ENCODE measurements around the gene GRK5.

The GRK5 gene

DNA sequence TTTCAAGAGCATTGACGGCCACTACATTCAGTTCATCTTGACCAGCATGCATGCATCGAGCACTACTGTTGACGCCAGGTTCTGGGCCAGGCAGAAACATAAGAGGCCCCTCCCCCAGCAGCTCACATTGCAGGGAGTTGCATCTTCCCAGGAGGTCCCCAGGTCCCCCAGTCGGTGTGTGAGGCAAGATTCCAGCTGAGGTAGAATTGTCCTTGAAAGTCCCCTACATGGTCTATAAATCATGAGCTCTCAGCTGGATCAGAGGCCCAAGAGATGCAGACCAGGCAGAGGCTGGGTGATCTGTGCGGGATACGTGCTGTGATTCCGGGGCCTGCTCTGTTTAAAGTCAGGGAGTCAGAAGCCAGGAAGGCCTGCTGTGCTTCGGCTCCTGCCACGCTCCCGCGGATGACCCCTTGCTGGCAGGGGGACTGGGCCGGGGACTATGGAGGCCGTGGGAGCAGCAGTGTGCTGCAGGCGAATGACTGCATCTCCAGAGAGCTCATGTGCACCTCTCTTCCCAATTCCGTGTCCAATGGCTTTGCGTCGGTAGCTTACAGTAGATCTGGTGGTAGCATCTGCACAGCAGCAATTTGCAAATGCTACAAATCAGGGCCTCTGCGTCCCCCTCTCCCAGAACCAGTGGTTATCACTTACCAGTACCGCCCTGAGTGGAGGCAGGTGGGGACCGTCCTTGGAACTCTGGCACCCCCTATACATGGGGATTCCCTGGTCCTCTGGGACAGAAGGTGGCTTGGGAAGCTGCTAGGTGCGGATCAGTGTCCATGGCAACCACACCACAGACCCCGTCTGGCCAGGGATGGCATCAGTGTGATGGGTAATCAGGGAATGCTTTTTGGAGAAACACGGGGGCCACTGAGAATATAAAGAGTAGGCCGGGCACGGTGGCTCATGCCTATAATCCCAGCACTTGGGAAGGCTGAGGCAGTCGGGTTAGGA is 241.5 kb downstream of the GRK5 start:
- no peak overlapping the region for H3K4me3 ChIP-seq (replicated peaks; ENCODE audit: low read depth, low read length)
- TF ChIP-seq, protein P1, sequence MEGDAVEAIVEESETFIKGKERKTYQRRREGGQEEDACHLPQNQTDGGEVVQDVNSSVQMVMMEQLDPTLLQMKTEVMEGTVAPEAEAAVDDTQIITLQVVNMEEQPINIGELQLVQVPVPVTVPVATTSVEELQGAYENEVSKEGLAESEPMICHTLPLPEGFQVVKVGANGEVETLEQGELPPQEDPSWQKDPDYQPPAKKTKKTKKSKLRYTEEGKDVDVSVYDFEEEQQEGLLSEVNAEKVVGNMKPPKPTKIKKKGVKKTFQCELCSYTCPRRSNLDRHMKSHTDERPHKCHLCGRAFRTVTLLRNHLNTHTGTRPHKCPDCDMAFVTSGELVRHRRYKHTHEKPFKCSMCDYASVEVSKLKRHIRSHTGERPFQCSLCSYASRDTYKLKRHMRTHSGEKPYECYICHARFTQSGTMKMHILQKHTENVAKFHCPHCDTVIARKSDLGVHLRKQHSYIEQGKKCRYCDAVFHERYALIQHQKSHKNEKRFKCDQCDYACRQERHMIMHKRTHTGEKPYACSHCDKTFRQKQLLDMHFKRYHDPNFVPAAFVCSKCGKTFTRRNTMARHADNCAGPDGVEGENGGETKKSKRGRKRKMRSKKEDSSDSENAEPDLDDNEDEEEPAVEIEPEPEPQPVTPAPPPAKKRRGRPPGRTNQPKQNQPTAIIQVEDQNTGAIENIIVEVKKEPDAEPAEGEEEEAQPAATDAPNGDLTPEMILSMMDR (IDR thresholded peaks at IDR 0.05; ENCODE audit: low read depth, low read length, missing control alignments): no peak
- no peak for DNase-seq (ENCODE audit: extremely low read depth, low read depth)

DNA sequence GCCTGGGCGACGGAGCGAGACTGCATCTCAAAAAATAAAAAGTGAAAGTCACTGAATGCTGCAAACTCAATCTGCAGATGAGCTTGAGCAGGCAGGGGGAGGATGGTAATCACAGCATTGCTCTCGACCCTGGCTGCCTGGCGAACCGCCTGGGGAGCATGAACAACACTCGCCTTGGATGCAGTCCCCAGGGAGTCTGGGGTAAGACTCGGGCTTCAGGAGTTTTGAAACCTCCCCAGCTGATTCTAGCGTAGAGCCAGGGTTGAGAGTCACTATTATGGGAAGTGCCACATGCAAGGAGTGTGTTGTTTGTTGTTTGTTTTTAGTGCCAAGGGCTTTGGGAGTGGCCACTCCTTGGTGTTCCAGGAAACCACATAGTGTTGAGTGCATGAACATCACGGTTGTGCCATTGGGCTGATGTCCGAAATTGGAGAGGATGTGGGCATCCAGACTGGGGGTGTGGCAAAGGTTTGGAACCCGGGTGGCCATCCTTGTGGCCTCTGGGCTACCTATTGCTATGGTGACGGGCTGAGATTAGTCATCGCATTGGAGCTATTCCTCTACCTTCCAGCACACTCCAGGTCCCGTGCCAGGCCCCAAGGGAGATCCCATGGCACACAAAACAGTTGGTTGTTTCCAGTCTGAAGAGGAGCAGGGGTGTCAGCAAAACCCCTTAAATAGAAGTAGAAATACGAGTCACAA is 242.5 kb downstream of the GRK5 start:
- TF ChIP-seq, protein P1 (IDR thresholded peaks at IDR 0.05; ENCODE audit: low read depth, low read length, missing control alignments): no peak
- DNase-seq (ENCODE audit: extremely low read depth, low read depth): peak; percentile 15
- no peak overlapping the region for H3K4me3 ChIP-seq (replicated peaks; ENCODE audit: low read depth, low read length)

DNA sequence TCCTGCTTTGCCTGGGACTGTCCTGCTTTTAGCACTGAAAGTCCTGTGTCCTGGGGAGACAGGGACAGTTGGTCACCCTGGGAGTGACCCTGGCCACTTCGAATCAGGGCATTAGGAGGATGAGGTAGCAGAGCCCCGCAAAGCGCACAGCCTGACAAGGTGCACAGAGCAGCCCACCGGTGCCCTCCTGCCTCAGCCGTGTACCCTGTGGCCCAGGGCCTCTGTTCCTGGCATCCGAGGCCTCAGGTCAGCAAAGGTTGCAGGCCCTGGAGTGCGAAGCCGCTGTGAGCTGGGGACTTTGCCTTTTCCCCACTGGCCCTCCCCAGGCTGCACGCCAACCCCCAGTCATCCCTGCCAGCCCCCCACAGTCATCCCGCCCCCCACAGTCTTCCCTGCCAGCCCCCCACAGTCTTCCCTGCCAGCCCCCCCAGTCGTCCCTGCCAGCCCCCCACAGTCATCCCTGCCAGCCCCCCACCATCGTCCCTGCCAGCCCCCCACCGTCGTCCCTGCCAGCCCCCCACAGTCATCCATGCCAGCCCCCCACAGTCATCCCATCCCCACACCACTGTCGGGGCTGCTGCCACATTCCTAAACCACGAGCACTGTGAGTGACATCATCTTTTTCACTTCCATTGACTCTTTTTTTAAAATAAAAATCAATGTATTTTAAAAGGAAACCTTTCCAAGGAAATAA is 243.4 kb downstream of the GRK5 start:
- DNase-seq (ENCODE audit: extremely low read depth, low read depth): no peak
- TF ChIP-seq, protein P1 (IDR thresholded peaks at IDR 0.05; ENCODE audit: low read depth, low read length, missing control alignments): no peak
- no peak overlapping the region for H3K4me3 ChIP-seq (replicated peaks; ENCODE audit: low read depth, low read length)

DNA sequence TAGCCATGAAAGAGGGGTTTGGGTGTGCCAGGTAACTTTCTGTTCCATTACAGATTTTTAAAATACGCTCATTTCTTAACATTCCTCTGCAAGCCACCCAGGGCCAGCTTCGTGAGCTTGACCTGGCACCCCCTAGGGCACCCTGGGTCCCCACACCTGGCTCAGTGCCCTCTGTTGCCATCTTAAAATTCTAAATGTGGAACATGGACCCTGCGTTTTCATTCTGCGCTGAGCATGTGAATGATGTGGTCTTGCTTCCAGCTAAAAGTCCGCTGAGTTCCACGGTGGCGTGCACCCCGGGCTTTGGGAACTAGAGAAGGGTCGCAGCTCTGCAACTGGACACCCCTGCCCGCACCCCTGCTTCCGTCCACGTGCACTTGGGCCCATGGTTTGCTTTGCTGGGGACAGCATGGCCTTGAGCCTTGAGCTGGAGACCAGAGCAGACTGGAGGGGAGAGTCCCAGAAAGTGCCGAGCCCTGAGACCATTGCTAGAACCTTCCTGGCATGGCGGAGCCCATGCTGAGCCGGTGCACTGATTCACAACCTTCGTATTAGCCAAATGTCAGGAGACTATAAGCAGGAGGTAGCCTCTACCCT is 244.0 kb downstream of the GRK5 start:
- no peak for DNase-seq (ENCODE audit: extremely low read depth, low read depth)
- TF ChIP-seq, protein P1 (IDR thresholded peaks at IDR 0.05; ENCODE audit: low read depth, low read length, missing control alignments): no peak
- no peak overlapping the region for H3K4me3 ChIP-seq (replicated peaks; ENCODE audit: low read depth, low read length)

DNA sequence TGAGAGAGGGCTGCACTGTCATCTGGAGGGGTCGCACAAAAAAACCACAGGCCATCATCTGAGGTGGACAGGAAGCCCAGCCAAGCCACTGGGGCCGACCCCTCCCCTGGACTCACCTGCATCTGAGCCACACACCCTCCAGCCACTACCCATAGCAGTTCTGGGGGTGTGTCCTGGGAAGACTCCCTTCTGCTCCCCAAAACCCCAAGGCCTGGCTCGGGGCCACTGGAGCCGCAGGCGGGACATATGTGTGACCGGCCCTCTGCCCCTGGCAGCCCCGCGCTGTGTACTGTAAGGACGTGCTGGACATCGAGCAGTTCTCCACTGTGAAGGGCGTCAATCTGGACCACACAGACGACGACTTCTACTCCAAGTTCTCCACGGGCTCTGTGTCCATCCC is 245.0 kb downstream of the GRK5 start:
- no peak overlapping the region for H3K4me3 ChIP-seq (replicated peaks; ENCODE audit: low read depth, low read length)
- TF ChIP-seq, protein P1 (IDR thresholded peaks at IDR 0.05; ENCODE audit: low read depth, low read length, missing control alignments): no peak
- no peak for DNase-seq (ENCODE audit: extremely low read depth, low read depth)

DNA sequence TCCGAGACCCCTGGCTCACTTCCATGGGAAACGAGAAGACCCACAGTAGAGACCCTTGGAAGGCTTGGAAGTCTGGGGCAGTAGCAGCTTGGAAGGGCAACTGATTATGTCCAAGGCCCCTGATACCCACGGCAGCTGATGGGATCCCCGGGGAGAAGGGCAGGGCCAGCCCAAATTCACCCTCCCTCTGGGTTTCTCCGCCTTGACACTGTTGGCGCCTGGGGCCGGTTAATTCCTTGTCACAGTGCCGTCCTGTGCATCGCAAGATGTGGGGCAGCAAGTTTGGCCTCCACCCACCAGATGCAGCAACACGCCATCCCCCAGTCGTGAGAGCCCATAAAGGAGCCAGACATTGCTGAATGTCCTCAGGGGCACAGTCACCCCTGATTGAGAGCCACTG is 245.9 kb downstream of the GRK5 start:
- TF ChIP-seq, protein P1 (IDR thresholded peaks at IDR 0.05; ENCODE audit: low read depth, low read length, missing control alignments): no peak
- DNase-seq (ENCODE audit: extremely low read depth, low read depth): no peak
- H3K4me3 ChIP-seq (replicated peaks; ENCODE audit: low read depth, low read length): no peak overlapping the region
